ENCODE measurements around the gene MACROD2.

Gene MACROD2

GRCh38 chr20:15902493-15902892, 1907.2 kb downstream of the MACROD2 start:
- no peak for DNase-seq

- DNase-seq = no peak
Observed at GRCh38 chr20:15905661-15906060, 1910.3 kb downstream of the MACROD2 start.

GRCh38 chr20:15909995-15910394, 1914.7 kb downstream of the MACROD2 start:
- no peak for DNase-seq

- no peak for DNase-seq
Observed at GRCh38 chr20:15911581-15911980, 1916.3 kb downstream of the MACROD2 start.

- no peak for DNase-seq
Observed at GRCh38 chr20:15913391-15914025, 1918.2 kb downstream of the MACROD2 start.

- DNase-seq = no peak
Observed at GRCh38 chr20:15916623-15917022, 1921.3 kb downstream of the MACROD2 start.

- no peak for DNase-seq
Observed at GRCh38 chr20:15917283-15917682, 1922.0 kb downstream of the MACROD2 start.

GRCh38 chr20:15918631-15919030, 1923.3 kb downstream of the MACROD2 start:
- DNase-seq = no peak

- no peak for DNase-seq
Observed at GRCh38 chr20:15919118-15919517, 1923.8 kb downstream of the MACROD2 start.

GRCh38 chr20:15921930-15922329, 1926.6 kb downstream of the MACROD2 start:
- no peak for DNase-seq

- no peak for DNase-seq
Observed at GRCh38 chr20:15922556-15922955, 1927.2 kb downstream of the MACROD2 start.

- peak in 2 of 4 experiments; percentile 5 to 25 for DNase-seq
Observed at GRCh38 chr20:15923030-15923776, 1927.9 kb downstream of the MACROD2 start.

- DNase-seq = no peak
Observed at GRCh38 chr20:15924556-15924955, 1929.2 kb downstream of the MACROD2 start.

GRCh38 chr20:15925376-15925775, 1930.1 kb downstream of the MACROD2 start:
- no peak for DNase-seq

- no peak for DNase-seq
Observed at GRCh38 chr20:15927893-15928650, 1932.8 kb downstream of the MACROD2 start.

- DNase-seq = no peak
Observed at GRCh38 chr20:15928946-15929345, 1933.6 kb downstream of the MACROD2 start.

GRCh38 chr20:15930311-15931305, 1935.3 kb downstream of the MACROD2 start:
- DNase-seq = peak in 3 of 4 experiments; percentile 16 to 27 (median 20)

GRCh38 chr20:15931897-15932296, 1936.6 kb downstream of the MACROD2 start:
- no peak for DNase-seq

GRCh38 chr20:15937179-15937578, 1941.9 kb downstream of the MACROD2 start:
- DNase-seq = no peak

GRCh38 chr20:15938847-15939246, 1943.5 kb downstream of the MACROD2 start:
- no peak for DNase-seq

GRCh38 chr20:15940127-15940526, 1944.8 kb downstream of the MACROD2 start:
- DNase-seq = no peak

- no peak for DNase-seq
Observed at GRCh38 chr20:15942130-15942529, 1946.8 kb downstream of the MACROD2 start.
